WI38 (cell line): ENCODE data around the gene MAIP1.

Experiments
- H3K4me3 ChIP-seq: 2 replicates; pipeline ENCODE4 v1.5.1; 2011; ENCODE audit warnings: low read depth, mild to moderate bottlenecking, control low read depth, low read length
- CTCF ChIP-seq: IDR thresholded peaks from 2 replicates; pipeline ENCODE4 v1.5.1; 2012; ENCODE audit warnings: low read depth, mild to moderate bottlenecking, control low read depth, low read length

The MAIP1 gene

GRCh38 chr2:199979398-199979797, 24.0 kb downstream of the MAIP1 start:
- peak overlapping the region; percentile 30; the same call in 1 of the 2 replicates for H3K4me3 ChIP-seq
- no peak for TF ChIP-seq CTCF

GRCh38 chr2:199979832-199980628, 24.6 kb downstream of the MAIP1 start:
- TF ChIP-seq CTCF: peak; percentile 70
- H3K4me3 ChIP-seq: peak overlapping the region; percentile 30

GRCh38 chr2:199982126-199982843, 26.9 kb downstream of the MAIP1 start:
- TF ChIP-seq CTCF: no peak
- no peak overlapping the region for H3K4me3 ChIP-seq

- H3K4me3 ChIP-seq: no peak overlapping the region
- no peak for TF ChIP-seq CTCF
Measured at GRCh38 chr2:199983534-199983933, 28.2 kb downstream of the MAIP1 start.

- TF ChIP-seq CTCF: no peak
- no peak overlapping the region for H3K4me3 ChIP-seq
Measured at GRCh38 chr2:199984159-199984558, 28.8 kb downstream of the MAIP1 start.

GRCh38 chr2:199984755-199985154, 29.4 kb downstream of the MAIP1 start:
- H3K4me3 ChIP-seq: no peak overlapping the region
- TF ChIP-seq CTCF: no peak

- H3K4me3 ChIP-seq: no peak overlapping the region
Measured at GRCh38 chr2:199985625-199986207, 30.3 kb downstream of the MAIP1 start.

More at GRCh38 chr2:199985625-199986207, 30.3 kb downstream of the MAIP1 start:
- peak; percentile 84 for TF ChIP-seq CTCF
